ENCODE results near the gene LPAR2.

LPAR2 gene

DNA sequence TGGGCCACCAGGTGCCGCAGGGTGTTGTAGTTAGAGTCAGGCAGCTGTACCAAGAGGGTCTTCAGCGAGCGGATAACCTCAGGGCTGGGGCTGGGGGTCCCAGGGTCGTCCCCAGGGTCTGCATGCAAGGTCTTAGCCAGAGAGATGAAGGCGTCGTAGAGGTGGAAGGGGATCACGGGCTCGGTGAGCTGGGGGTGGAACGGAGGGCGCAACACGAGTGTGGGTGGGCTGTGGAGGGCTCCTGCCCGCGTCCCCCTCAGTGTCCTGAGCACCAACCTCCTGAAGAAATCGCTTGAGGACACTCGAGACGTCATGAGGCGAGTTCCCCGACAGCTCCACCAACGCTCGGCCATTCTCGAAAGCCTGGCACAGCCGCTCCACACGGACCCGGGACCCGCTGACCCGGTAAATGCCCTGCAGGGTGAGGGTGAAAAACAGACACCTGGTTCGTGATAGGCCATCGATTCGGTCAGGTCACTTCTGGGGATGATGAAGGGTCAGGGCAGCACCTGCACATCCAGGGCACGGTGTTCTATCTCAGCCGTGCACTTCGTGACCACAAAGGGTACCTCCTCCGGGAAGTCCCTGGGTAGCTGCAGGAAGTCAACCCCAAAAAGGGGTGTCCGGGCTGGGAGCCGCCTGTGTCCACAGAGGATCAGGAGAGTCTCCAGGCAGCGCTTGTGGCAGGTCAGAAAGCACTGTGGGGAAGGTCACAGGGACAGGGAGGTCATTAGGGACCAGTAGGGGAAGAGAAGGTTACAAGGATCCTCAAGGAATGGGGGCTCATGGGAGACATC is 6.7 kb upstream of the LPAR2 start:
- no peaks in the 10 kb centered on the region for H3K27me3 ChIP-seq (ENCODE audit: insufficient read depth, insufficient read length)
- no peaks in the 10 kb centered on the region for H3K9me3 ChIP-seq (ENCODE audit: insufficient read depth, low read length)
- peaks cover 68% of the 10 kb centered on the region for H3K36me3 ChIP-seq (ENCODE audit: insufficient read depth, insufficient read length, low read length)
- H3K9ac ChIP-seq (ENCODE audit: insufficient read length, low read depth), result no peak overlapping the region
- no peak for DNase-seq (ENCODE audit: low read depth, low spot score)
- H3K4me1 ChIP-seq (ENCODE audit: insufficient read depth, insufficient read length), result peaks cover 4% of the 10 kb centered on the region
- no peak for TF ChIP-seq SUZ12 (IDR thresholded peaks at IDR 0.05; ENCODE audit: extremely low read depth, insufficient read depth, insufficient read length)
- H3K4me3 ChIP-seq (ENCODE audit: insufficient read length, low read depth), result no peak overlapping the region

DNA sequence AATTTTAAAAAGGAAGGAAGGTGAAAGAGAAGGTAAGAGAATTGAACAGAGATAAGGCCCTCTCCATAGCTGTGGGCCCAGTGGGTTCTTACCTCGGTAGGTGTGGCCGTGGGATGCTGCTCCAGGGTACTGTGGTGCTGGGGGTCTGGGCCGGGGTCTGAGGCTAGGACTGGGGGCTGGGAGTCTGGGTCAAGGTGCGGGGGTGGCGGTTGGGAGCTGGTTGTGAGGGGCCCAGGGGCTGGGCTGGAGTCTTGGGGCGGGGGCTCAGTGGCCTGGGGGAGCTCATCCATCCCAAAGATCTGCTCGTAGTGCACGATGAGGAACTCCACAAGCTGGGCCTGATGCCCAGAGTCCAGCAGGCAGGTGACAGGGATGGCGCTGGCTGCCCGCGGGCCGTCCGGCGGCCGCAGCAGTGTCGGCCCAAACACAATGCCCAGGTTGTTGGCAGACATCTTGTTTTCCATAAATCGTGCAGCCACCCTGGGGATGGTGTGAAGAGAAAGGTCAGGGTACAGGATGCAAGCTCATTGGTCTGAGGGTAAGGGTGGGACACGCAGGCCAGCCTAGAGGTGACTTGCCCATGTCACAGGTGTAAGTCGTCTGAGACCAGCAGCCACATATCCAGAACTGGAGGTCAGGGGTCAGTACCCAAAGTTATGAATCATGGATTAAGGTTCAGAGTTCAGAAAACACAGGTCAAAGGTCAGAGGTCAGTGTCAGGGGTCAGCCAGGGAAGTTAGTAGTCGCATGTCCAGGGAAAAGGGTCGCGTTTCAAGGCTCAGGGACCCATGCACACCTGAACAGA is 5.9 kb upstream of the LPAR2 start:
- Histone ChIP-seq H3K9ac (ENCODE audit: insufficient read length, low read depth) (no peak overlapping the region), H3K36me3 (ENCODE audit: insufficient read depth, insufficient read length, low read length) (peaks cover 68% of the 10 kb centered on the region), H3K4me1 (ENCODE audit: insufficient read depth, insufficient read length) (peaks cover 7% of the 10 kb centered on the region), H3K27me3 (ENCODE audit: insufficient read depth, insufficient read length) (no peaks in the 10 kb centered on the region), H3K4me3 (ENCODE audit: insufficient read length, low read depth) (no peak overlapping the region), H3K9me3 (ENCODE audit: insufficient read depth, low read length) (no peaks in the 10 kb centered on the region)
- no peak for TF ChIP-seq SUZ12 (IDR thresholded peaks at IDR 0.05; ENCODE audit: extremely low read depth, insufficient read depth, insufficient read length)
- TF ChIP-seq ZNF274 (IDR thresholded peaks at IDR 0.05; ENCODE audit: low read depth, low read length), result no peak
- TF ChIP-seq YY1 (IDR thresholded peaks at IDR 0.05; ENCODE audit: insufficient read depth, insufficient read length), result no peak
- no peak for DNase-seq (ENCODE audit: low read depth, low spot score)

DNA sequence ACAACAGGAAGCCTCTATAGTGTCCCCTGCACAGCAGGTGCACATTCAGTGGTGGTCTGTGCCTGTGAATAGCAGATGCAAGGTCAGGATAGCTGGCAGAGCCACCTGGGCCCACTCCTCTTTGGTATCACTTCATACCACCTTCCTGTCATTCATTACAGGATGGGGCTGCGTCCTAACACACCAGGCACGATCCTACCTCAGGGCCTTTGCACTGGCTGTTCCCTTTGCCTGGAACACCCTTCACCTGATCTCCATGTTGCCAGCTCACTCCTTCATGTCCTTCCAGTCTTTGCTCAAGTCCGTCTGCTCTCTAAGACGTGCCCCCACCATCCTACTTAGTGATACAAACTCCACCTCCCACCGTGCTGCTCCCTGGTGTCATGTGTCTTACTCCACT is 4.6 kb upstream of the LPAR2 start:
- DNase-seq (ENCODE audit: low read depth, low spot score), result no peak
- no peaks in the 10 kb centered on the region for H3K27me3 ChIP-seq (ENCODE audit: insufficient read depth, insufficient read length)
- no peak overlapping the region for H3K9ac ChIP-seq (ENCODE audit: insufficient read length, low read depth)
- H3K9me3 ChIP-seq (ENCODE audit: insufficient read depth, low read length), result no peaks in the 10 kb centered on the region
- no peak for TF ChIP-seq ZNF274 (IDR thresholded peaks at IDR 0.05; ENCODE audit: low read depth, low read length)
- TF ChIP-seq SUZ12 (IDR thresholded peaks at IDR 0.05; ENCODE audit: extremely low read depth, insufficient read depth, insufficient read length), result no peak
- no peak for TF ChIP-seq YY1 (IDR thresholded peaks at IDR 0.05; ENCODE audit: insufficient read depth, insufficient read length)
- H3K36me3 ChIP-seq (ENCODE audit: insufficient read depth, insufficient read length, low read length), result peaks cover 60% of the 10 kb centered on the region
- no peak overlapping the region for H3K4me3 ChIP-seq (ENCODE audit: insufficient read length, low read depth)
- H3K4me1 ChIP-seq (ENCODE audit: insufficient read depth, insufficient read length), result peaks cover 5% of the 10 kb centered on the region

DNA sequence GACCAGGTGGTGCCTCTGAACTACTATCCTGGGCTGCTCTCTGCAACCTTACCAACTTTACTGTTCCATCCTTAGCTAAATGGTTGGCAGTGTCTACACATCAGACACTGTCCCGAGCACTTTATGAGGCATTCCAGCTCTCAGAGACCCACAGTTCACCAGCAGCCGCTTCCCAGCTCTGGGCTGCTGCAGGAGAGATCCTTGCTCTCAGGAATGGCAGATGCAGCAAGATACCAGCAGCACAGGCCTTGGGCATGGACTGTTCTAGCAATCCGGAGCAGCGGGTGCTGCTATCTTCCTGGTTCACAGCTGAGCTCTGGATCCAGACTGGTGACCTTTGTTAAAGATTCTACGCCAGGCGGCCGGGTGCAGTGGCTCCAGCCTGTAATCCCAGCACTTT is 3.3 kb upstream of the LPAR2 start:
- H3K36me3 ChIP-seq (ENCODE audit: insufficient read depth, insufficient read length, low read length), result peaks cover 58% of the 10 kb centered on the region
- H3K27me3 ChIP-seq (ENCODE audit: insufficient read depth, insufficient read length), result no peaks in the 10 kb centered on the region
- no peaks in the 10 kb centered on the region for H3K9me3 ChIP-seq (ENCODE audit: insufficient read depth, low read length)
- no peak overlapping the region for H3K4me3 ChIP-seq (ENCODE audit: insufficient read length, low read depth)
- H3K9ac ChIP-seq (ENCODE audit: insufficient read length, low read depth), result no peak overlapping the region
- peaks cover 13% of the 10 kb centered on the region for H3K4me1 ChIP-seq (ENCODE audit: insufficient read depth, insufficient read length)
- TF ChIP-seq YY1 (IDR thresholded peaks at IDR 0.05; ENCODE audit: insufficient read depth, insufficient read length), result no peak
- no peak for TF ChIP-seq ZNF274 (IDR thresholded peaks at IDR 0.05; ENCODE audit: low read depth, low read length)
- TF ChIP-seq SUZ12 (IDR thresholded peaks at IDR 0.05; ENCODE audit: extremely low read depth, insufficient read depth, insufficient read length), result no peak
- DNase-seq (ENCODE audit: low read depth, low spot score), result no peak

DNA sequence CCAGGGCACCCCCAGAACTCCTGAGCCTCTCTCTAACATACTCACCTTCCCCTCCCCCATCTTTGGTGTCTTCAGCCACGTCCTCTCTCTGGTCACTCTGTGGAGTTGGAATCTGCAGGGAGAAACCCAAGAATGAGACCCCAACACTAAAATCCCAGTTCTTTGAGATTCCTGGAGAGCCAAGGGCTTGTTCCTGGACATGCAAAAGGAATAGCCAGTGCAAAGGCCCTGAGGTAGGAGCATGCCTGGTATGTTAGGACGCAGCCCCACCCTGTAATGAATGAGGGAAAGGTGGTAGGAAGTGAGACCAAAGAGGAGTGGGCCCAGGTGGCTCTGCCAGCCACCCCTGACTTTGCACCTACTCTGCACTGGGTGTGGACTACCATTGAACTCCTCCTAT is 2.4 kb upstream of the LPAR2 start:
- peaks cover 57% of the 10 kb centered on the region for H3K36me3 ChIP-seq (ENCODE audit: insufficient read depth, insufficient read length, low read length)

GRCh38 chr19:19630062-19630414 is 2.0 kb upstream of the LPAR2 start:
- no peak overlapping the region for H3K9ac ChIP-seq (ENCODE audit: insufficient read length, low read depth)
- DNase-seq (ENCODE audit: low read depth, low spot score), result no peak
- no peaks in the 10 kb centered on the region for H3K9me3 ChIP-seq (ENCODE audit: insufficient read depth, low read length)
- H3K36me3 ChIP-seq (ENCODE audit: insufficient read depth, insufficient read length, low read length), result peaks cover 56% of the 10 kb centered on the region
- H3K4me3 ChIP-seq (ENCODE audit: insufficient read length, low read depth), result no peak overlapping the region
- peaks cover 14% of the 10 kb centered on the region for H3K4me1 ChIP-seq (ENCODE audit: insufficient read depth, insufficient read length)
- TF ChIP-seq ZNF274 (IDR thresholded peaks at IDR 0.05; ENCODE audit: low read depth, low read length), result no peak
- no peak for TF ChIP-seq SUZ12 (IDR thresholded peaks at IDR 0.05; ENCODE audit: extremely low read depth, insufficient read depth, insufficient read length)
- TF ChIP-seq YY1 (IDR thresholded peaks at IDR 0.05; ENCODE audit: insufficient read depth, insufficient read length), result no peak
- no peaks in the 10 kb centered on the region for H3K27me3 ChIP-seq (ENCODE audit: insufficient read depth, insufficient read length)

More for the DNA sequence above, 2.4 kb upstream of the LPAR2 start:
- no peak overlapping the region for H3K9ac ChIP-seq (ENCODE audit: insufficient read length, low read depth)
- no peak for DNase-seq (ENCODE audit: low read depth, low spot score)
- H3K27me3 ChIP-seq (ENCODE audit: insufficient read depth, insufficient read length), result no peaks in the 10 kb centered on the region
- TF ChIP-seq ZNF274 (IDR thresholded peaks at IDR 0.05; ENCODE audit: low read depth, low read length), result no peak
- TF ChIP-seq YY1 (IDR thresholded peaks at IDR 0.05; ENCODE audit: insufficient read depth, insufficient read length), result no peak
- no peak for TF ChIP-seq SUZ12 (IDR thresholded peaks at IDR 0.05; ENCODE audit: extremely low read depth, insufficient read depth, insufficient read length)
- no peak overlapping the region for H3K4me3 ChIP-seq (ENCODE audit: insufficient read length, low read depth)
- H3K4me1 ChIP-seq (ENCODE audit: insufficient read depth, insufficient read length), result peaks cover 14% of the 10 kb centered on the region
- no peaks in the 10 kb centered on the region for H3K9me3 ChIP-seq (ENCODE audit: insufficient read depth, low read length)

- H3K27me3 ChIP-seq (ENCODE audit: insufficient read depth, insufficient read length), result no peaks in the 10 kb centered on the region
- peak overlapping the region; percentile 87 for H3K9ac ChIP-seq (ENCODE audit: insufficient read length, low read depth)
- H3K4me3 ChIP-seq (ENCODE audit: insufficient read length, low read depth), result peak overlapping the region; percentile 73
- H3K4me1 ChIP-seq (ENCODE audit: insufficient read depth, insufficient read length), result peaks cover 14% of the 10 kb centered on the region
- peak; percentile 78 for DNase-seq (ENCODE audit: low read depth, low spot score)
- no peak for TF ChIP-seq YY1 (IDR thresholded peaks at IDR 0.05; ENCODE audit: insufficient read depth, insufficient read length)
- no peak for TF ChIP-seq SUZ12 (IDR thresholded peaks at IDR 0.05; ENCODE audit: extremely low read depth, insufficient read depth, insufficient read length)
- no peak for TF ChIP-seq ZNF274 (IDR thresholded peaks at IDR 0.05; ENCODE audit: low read depth, low read length)
- no peaks in the 10 kb centered on the region for H3K9me3 ChIP-seq (ENCODE audit: insufficient read depth, low read length)
- peaks cover 55% of the 10 kb centered on the region for H3K36me3 ChIP-seq (ENCODE audit: insufficient read depth, insufficient read length, low read length)
Measured at GRCh38 chr19:19628501-19629134, 598 bp upstream of the LPAR2 start.
